ENCODE measurements around the gene DTNBP1.

The DTNBP1 gene

DNA sequence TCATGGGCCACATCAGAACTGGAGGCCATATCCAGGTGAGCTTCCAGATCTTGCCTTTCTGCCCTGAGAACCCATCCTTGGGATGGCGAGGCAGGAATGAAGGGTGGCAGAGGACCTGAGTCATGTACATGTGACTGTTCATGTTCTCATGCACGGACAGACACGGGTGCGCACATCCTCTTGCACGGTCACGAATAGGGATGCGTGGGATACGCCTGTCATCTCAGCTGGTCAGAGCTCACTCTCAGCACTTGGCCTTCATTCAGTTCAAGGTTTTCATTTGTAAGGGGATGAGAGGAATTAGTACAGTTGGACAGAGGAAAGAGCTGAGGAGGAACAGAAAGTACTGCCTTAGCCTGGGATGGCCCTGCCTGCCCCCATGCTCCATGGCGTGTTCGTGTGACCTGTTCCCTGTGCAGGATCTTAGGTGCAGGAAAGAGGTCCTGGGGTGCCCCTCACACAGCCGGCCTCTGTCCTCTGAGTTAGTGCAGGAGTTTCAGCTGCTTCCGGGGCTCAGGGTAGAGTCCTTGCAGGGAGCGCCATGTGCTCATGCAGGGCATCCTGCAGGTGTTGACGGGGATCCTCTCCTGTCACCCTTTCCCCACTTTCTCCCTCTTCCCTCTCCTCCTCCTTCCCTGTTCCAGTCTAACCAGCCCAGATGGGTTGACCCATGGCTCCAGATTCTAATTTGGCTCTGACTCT is 173.4 kb downstream of the DTNBP1 start:
- no peak for DNase-seq (ENCODE audit: extremely low read depth in 1 of 2, low read depth in 1 of 2)

DNA sequence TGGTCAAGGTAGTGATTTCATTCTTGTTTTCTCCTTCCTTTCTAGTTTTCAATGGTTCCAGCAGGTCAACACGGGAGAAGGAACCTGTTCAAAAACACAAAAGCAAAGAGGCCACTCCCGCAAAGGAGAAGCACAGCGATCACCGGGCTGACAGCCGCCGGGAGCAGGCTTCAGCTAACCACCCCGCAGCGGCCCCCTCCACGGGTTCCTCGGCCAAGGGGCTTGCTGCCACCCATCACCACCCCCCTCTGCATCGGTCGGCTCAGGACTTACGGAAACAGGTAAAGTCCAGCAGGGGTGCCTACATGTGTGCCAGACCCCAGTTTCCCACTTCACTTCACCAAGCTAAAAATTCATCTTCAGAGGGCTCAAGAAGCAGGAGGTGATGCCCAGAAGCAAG is 175.6 kb downstream of the DTNBP1 start:
- no peak for DNase-seq (ENCODE audit: extremely low read depth in 1 of 2, low read depth in 1 of 2)

DNA sequence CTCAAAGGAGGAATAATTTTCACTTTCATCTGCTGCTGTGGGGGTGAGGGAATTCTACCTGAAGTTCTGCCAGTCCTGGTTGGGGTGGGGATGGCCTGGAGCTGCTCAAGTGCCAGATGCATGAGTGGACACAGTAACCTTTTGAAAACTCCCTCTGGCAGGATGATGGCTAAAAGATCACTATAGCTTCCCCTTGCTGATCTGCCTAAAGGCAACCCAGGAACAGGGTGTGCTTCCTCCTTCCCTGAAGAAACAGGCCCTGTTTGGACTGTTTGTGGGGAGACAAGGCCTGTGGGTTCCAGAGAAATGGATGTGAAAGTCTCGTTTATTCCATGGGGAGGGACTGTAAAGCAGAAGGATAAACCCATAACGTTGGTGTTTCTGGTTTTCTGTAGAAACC is 176.9 kb downstream of the DTNBP1 start:
- no peak for DNase-seq (ENCODE audit: extremely low read depth in 1 of 2, low read depth in 1 of 2)

DNA sequence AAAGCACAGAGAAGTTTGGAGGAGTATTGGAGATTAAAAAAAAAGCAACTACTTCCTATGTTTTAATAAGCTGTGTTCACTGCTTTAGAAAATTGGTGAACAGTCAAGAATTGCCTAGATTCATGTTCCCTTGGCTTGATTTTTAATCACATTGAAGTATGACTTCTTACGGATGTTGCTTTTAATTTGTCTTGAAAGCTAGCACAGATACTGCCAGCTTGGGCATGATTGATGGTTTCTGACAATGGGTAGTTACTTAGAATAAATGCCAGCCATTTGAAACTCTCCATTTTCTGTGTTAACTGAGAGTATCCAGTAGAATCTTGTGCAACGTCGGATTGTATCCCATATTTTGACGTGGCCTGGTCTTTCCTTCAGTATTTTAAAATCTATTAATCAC is 178.0 kb downstream of the DTNBP1 start:
- DNase-seq (ENCODE audit: extremely low read depth in 1 of 2, low read depth in 1 of 2): no peak

DNA sequence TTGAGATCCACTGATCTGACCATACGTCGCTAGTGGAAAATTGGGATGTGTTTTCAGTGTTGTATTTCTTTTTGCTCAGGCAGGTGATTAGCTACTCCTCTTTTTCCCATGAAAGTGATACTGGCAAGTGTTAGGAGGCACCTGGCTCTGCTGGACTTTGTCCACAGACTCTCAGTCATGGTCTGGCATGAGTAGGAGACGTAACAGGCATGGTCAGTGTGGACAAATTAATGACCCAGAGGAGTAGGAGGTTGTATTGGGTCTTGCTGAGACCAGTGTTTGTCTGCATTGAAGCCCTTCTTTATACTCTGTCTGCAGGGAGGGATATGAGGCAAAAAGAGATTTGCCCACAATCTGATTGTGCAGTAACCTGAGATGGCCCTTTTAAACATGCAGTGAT is 178.7 kb downstream of the DTNBP1 start:
- no peak for DNase-seq (ENCODE audit: extremely low read depth in 1 of 2, low read depth in 1 of 2)

DNA sequence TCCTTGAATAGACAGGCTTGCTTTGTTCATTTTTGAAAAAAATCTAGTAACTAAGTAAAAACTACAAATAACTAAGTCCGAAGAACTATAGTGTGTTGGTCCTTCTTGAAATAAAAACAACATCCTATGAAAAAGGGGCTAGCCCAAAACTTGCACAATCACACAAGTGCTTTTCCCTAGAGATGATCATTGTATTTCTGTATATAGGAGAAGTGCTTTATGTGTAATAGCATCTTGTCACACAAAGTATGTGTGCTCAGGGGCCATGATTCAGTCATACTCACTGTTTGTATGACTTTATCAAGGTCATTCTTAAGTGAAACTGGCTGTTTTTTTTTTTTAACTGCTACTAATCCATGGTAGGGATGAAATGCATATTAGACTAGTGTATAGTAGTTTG is 179.8 kb downstream of the DTNBP1 start:
- no peak for DNase-seq (ENCODE audit: extremely low read depth in 1 of 2, low read depth in 1 of 2)

DNA sequence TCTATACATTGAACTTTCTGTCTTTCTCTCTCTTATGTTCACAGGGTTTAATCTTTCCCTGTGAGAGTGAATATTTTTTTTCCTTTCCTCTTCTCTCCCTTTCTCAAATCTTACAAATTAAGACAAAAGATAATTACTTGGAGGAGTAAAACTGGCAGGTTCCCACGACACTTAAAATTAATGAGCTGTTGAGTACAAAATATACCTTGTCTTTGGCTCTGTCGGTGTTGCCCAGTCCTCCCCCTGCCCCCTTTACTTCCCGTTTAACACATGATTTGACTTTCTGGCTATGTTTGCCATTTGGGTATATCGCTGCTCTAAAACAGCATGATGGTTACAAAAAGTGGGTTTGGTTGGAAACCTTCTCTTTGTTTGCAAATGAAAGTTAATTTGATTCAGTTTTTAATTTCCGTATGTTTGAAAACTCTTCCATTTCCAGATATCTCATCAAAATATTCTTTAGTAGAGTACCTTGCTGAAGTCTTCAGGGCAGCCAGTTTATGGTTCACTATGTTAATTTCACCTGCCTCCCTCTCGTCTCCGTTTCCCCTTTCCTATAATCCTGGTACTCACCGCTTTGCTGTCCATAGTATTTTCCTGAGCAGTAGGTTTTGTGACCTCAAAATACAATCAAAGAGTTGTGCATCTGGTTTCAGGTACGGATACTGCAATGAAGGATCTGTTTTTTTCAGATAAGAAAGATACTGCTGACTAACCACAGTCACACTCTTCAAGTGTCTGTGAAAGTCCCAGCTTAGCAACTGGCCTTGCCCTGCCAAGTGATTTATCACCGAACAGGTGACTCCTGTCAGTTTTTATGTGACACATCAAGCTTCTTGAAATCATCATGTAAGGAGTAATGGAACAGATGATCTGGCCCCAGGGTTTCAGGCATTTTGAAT is 181.2 kb downstream of the DTNBP1 start:
- DNase-seq (ENCODE audit: extremely low read depth in 1 of 2, low read depth in 1 of 2): peak in 1 of 2 donors; percentile 9

DNA sequence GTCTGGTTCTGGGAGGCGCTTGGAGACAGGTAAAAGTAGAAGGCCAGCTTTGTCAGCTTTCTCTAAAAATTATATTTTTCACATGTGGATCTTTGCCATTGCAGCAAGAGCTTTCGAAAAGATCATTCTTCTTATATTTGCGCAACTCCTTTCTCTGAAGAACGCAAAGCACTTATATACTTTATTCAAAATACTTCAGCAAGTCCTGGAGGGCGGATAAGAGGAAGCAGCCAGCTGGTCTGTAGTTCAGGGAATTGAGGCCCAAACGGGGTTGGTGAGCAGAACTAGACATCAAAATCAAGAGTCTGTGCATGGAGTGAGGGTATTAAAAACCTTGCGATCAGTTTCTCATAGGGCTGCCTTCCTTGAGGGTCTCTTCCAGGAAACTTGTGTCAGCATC is 182.3 kb downstream of the DTNBP1 start:
- DNase-seq (ENCODE audit: extremely low read depth in 1 of 2, low read depth in 1 of 2): no peak

DNA sequence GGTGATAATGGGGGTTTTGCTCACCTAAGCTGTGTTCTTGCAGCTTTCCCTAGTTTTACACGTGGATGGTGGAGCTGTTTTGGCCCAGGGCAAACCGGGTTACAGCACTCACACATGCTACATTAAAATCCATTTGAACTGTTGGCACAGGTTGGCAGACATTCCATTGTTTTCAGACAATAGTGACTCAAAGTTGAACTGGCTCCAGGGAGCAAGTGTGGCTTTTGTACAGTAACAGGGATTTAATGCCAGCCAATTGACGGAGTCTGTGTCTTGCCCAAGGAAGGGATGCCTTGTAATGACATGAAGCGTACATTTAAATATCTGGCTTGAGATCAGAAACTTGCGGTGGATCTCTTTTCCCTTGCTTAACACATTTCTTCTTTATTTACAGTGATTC is 183.1 kb downstream of the DTNBP1 start:
- no peak for DNase-seq (ENCODE audit: extremely low read depth in 1 of 2, low read depth in 1 of 2)

DNA sequence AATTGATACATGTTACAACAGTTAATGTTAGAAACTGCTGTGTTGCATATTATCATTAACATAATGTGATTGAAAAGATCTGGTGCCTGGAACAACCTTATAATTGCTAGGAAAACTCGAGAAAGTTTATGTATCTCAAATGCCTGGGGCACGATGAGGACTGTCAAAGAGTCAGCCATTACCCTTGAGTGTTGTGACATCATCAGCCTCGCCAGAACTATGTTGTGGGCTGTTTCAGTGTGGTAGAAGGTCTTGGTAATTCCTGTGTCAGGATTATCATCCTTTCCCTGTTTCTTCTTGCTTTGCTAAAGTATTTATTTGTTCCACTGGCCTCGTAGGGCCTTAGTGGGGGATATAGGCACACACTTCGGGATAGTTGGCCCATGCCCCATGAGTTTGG is 185.1 kb downstream of the DTNBP1 start:
- no peak for DNase-seq (ENCODE audit: extremely low read depth in 1 of 2, low read depth in 1 of 2)

DNA sequence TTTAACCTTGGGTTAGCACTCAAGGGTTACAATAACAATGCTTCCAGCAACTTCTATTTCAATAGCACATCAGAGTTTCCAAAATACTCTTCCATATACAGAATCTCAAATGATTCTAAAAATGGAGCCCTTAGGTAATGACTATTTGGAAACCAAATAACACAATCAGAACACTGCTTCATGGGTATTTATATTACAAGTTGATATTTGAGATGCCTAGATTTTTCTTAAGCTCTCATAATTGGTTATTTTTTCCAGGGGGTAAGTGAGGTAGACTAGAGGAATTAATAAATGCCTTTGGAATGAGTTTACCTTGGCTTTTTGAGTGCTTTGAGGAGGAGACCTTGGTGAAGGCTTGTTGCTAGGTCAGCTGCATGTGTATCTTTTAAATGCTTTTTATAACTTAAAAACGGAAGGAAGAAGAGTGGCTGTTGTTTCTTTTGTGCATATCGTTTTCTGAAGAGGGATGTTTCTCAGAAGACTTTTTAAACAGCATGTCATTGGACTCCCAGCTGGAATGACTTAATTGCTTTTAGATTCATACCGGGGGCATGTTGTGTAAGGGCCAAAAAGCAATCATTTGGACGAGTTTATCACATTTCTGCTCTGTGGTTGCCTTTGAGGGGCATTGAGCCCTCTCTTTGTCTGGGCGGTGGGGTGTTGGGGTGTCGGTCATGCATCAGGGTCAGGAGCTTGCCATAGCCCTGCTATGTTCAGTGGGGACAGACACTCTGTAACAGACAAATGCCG is 186.0 kb downstream of the DTNBP1 start:
- DNase-seq (ENCODE audit: extremely low read depth in 1 of 2, low read depth in 1 of 2): no peak

DNA sequence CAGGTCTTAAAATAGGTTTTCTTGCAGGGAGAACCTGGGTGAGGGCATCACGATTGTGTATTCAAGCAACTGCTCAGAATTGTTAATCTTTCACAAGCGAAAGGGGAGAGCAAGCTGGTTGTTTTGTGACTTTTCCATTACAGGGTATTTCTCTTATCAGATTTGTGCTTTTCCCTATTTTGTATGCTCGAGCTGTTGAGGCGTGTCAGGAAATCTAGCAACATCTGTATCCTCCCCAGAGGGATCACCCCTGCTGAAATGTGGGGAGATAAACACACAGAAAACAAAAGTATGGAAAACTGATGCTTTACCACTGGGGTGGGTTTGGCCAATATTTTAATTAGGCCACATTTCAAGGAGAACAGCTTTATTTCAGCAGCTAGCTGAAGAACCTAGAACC is 187.0 kb downstream of the DTNBP1 start:
- DNase-seq (ENCODE audit: extremely low read depth in 1 of 2, low read depth in 1 of 2): no peak

DNA sequence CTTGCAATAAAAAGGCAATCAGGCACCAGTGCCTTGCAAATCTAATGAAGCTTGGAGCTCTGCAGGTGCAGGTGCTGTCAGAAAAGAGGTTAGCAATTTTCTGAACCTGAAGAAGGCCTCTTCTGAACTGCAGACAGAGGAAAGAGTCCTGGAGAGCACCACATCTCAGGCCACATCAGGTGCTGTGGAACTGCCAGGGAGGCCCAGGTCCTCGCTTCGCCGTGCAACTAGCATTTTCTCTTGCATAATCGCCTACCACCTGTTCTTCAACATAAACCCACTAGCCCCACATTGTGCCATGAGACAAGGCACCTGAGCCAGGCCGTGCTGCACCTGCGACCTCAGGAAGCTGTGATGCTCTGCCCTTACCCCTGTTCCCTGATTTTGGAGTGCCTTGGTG is 187.6 kb downstream of the DTNBP1 start:
- no peak for DNase-seq (ENCODE audit: extremely low read depth in 1 of 2, low read depth in 1 of 2)

DNA sequence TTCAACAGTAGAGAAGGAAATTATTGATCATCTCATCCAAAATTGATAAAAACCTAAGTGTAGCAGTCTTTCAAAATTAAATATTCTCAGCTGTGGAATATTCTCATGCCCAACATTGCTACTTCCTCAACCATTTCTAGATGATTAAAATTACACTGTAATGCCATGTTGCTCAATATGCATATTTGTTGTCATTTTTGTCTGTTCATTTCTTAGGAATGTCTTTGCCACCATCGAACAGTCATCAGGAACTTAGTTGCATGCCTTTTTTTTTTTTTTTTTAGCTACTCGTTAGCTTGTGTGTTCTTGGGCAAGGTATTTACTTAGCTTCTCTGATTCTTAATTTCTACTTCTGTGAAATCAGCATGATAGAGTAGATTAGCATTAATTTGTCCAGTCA is 188.6 kb downstream of the DTNBP1 start:
- DNase-seq (ENCODE audit: extremely low read depth in 1 of 2, low read depth in 1 of 2): no peak

DNA sequence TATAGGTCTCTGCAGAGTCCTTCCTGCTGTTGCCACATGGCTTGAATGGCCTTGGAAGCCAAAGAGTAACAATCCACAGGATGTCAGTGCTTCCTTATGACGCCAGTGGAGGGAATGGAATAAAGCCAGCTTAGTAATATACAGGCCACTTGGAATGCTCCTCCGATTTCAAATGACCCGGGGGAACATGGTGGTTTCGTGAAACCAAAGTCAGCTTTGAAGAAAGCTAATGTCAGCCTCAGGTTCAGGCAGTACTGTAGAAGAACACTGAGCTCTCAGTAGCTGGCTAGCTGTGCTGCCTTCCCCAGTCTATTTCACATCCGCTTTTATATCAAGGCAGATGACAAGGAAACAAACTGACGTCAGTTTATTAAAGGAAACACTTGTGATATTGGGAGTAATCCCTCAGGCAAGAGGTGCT is 189.1 kb downstream of the DTNBP1 start:
- no peak for DNase-seq (ENCODE audit: extremely low read depth in 1 of 2, low read depth in 1 of 2)

DNA sequence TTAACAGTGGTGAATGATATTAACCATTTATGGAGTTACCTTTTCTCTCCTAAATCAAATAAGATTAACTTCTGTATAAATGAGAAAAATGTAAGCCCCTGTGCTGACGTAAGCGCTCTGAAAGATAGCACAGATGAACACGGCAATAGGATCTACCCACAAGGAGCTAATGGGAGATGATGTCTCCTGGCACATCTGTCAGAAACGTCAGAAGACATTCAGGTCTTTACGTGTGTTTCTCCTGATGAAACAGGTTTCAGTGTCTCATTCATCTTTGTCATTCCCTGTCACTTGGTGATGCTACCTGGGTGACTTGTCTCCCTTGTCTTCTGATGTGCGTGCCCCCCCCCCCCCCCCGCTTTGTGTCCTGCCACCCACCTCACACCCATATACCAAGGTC is 189.7 kb downstream of the DTNBP1 start:
- DNase-seq (ENCODE audit: extremely low read depth in 1 of 2, low read depth in 1 of 2): no peak

Measured in stimulated activated CD8-positive, alpha-beta memory T cell treated with anti-CD3 and anti-CD28 coated beads, Interleukin-7, amount 100 ng/mL, for 48 hours (primary cell).